Activated T-helper 1 cell treated with Interleukin-2 at 50 U/mL for 16 hours (primary cell): ENCODE data around the gene SIGLEC11.
"Not testable (repeated sequence)": the region's sequence is repeated elsewhere in the genome, so short reads cannot be mapped to it uniquely, and the experiment has no call there.

ENCODE experiments used
- DNase-seq: peaks from one replicate; pipeline ENCODE4 v3.0.0-alpha.2; 2020; ENCODE audit warnings: low read depth

Gene SIGLEC11

DNA sequence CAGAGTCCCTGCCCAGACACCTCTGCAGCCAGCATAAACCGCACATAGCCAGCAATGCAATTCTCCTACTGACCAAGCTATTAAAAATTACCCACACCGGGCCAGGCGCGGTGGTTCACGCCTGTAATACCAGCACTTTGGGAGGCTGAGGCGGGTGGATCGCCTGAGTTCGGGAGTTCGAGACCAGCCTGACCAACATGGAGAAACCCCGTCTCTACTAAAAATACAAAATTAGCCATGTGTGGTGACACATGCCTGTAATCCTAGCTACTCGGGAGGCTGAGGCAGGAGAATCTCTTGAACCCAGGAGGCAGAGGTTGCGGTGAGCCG, 36.1 kb downstream of the SIGLEC11 start:
- not testable (repeated sequence) for DNase-seq

DNA sequence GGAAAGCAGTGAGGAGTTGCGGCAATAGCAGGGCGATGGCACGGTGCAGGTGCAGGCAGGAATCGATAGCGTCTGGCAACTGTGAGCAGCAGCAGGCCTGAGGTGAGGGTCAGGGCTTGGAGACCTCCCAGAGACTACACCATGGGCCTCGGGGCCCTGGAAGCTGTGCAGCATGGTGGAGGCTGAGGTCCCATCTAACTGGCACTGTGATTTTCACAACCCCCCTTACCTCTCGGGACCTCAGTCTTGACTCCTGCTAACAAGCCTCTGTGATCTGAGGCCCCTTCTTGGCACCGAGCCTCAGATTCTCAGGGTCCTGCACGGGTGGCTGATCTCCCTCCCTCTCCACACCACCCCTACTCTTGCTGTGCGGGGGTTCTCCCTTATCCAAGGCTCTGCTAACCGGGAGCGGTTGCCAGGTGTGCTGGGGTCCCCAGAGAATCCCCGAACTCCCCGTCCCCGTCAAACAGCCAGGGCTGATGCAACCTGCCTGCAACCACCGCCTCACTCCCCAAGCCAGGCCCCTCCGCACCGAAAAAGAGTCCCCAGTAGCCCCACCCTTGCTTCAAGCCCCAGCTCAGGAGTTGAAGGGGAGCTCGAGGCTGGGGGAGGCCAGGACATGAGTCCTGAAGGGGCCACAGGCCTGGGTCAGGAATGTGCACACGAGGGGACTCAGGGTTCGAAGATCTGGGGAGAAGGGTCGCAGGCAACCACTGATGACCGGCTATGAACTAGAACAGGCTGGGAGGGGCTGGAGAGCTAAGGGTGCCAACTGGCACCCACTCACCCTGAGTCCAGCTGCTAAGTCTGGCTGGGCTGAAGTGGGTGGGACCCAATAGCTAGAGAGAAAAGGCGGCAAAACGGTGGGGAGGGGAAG, 36.7 kb downstream of the SIGLEC11 start:
- DNase-seq: no peak

DNA sequence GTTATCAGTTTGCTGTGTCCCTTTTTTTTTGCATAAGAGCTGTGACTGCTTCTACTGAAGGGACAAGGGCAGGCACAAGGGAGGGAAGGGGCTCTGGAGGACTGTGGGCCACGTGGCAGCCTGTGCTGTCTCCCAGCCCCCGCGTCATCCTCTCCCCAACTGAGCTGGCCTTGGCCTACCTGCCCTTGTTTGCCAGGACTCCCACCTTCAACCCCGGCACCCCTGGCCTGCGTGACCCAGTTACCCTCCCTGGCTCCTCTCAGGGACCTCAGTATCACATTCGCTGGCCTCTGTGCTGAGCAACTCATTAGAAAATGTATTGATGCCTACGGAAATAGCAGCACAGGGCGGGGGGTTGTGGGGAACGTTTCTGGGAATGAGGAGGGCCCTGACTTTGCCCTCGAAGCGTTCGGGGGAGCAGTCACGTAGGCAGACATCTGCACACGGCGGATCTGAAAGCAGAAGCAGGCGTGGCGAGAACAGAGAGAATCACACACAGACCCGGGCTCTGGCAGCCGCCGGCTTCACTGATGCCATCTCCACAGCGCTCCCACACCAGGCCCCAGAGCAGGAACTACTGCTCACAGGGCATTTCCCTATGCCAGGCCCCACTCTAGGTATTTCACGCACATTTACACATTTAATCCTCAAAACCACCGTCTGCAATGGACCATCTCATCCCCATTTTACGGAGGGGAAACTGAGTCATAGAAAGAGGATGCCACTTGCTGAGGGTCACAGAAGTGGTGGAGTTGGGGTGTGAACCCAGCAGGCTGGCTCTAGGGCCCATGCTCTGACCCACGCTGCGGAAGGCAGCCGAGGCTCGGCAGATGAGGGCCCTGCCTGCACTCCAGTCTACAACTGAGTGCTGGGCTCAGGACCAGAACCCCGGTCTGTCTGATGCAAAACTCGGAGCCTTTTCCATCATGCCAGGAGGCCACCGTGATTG, 37.6 kb downstream of the SIGLEC11 start:
- no peak for DNase-seq

DNA sequence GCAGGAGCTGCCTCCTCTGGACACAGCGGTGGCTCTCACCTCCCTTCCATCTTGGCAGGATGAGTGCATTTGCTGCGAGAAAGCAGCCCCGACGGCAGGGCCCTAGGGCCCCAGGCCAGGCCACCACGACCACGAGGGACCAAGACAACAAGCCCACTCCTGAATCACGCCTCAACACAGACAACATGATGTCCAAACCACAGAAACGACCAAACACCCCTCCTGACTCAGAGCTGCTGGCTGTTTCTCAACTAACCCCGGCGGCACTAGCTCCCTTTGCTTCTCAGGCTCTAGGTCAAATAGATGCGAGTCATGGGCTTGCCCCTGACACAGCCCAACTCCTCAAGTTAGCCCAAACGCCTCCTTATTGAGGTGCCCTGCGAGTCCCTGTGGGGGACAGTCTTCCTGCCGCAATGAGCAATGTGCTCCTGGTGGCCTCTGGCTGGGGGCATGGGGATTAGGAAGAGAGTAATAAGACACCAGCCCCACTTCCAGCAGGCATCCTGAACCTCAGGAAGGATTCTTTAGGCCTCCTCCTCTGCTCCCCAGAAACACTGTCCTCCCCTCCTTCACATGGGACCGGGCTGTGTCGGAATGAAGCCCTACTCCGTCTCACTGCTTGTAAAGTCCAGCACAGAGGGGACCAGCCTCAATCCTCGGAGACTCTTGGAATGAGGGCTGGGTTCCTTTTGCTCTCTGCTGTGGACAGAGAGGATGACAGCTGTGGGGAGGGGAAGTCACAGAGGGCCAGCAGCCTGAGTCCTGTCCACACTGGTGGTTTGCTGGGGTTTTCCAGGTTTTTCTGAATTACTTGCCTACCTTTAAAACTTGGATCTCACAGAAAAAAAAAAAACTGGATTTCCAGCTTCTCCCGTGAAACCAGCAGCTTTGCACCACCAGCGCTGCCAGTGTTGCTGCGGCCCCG, 38.8 kb downstream of the SIGLEC11 start:
- DNase-seq: no peak

DNA sequence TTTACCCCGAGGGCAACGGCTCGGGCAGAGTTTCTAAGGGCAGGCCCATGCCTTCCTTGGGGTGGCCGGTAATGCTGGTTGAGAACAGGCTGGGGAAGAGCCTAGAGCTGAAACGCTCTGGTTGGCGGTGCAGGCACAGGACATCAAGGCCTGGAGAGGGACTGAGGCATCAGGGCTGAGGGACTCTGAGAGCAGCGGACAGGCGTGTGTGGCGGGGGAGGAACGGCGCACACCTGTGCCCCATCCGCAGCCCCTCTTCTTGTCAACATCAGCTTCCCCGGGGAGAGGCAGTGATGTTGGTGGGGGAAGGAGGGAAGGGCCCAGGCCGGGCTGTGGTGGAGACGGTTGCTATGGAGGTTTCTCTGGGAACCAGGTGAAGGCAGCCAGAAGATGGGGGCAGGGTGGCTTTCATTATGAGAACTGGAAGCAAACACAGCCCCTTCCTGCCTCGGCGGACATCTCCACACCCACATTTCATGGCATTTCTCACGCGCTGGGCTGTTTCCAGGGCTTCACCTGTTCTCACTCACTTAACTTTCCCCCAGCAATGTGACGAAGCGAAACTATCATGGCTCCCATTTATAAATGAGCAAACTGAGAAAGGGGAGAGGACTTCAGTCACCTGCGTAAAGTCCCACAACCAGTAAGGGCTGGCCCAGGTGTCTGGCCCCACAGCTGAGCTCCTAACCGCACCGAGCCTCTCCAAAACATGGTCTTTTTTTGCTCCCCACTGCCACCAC, 40.2 kb downstream of the SIGLEC11 start:
- DNase-seq: no peak

DNA sequence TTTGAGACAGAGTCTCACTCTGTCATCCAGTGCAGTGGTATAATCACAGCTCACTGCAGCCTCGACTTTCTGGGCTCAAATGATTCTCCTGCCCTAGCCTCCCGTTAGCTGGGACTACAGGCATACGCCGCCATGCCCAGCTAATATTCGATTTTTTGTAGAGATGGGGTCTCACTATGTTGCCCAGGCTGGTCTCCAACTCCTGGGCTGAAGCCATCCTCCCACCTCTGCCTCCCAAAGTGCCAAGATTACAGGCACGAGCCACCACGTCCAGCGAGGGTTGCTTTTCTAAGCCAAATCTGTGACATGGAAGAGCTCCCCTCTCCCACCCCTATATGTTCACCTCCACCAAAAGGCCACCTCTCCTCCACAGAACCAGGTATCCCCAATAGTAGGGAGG, 42.9 kb downstream of the SIGLEC11 start:
- no peak for DNase-seq

DNA sequence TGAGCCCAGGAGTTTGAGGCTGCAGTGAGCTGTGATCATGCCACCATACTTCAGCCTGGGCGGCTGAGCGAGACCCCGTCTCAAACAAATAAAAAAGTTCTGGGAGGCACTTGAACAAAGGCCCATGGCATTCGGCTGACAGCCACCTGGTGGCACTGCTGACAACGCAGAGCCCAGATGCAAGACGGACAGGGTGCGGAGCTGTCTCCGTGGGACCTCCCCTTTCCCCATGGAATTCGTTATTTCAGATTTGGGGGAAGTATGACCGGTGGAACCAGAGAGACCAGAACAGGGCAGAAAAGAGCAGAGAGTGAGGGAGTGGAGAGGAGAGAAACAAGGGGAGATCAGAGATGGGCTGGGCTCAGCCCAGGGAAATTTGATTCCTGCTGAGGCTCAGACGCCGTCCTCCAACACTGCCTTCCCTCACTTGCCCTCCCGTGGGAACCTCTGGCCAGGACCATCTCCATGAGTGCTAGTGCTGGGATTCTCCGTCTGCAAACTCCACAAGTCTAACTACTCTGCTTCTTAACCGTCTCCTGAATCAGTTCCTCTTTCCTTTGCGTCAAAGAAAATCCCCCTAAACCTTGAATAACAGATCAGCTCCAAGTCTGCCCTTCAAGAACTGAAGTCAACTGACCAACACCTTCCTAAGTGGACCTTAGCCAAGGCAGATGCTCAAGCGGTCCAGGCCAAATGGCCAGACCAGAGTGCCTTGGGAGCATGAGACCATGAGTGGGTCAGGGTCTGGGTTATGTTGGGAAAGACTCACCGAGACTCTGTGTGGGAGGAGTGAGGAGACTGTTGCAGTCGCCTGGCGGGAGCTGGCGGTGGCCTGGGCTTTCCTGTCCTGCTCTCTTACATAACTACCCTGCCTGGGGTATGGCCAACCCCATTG, 43.9 kb downstream of the SIGLEC11 start:
- DNase-seq: no peak

DNA sequence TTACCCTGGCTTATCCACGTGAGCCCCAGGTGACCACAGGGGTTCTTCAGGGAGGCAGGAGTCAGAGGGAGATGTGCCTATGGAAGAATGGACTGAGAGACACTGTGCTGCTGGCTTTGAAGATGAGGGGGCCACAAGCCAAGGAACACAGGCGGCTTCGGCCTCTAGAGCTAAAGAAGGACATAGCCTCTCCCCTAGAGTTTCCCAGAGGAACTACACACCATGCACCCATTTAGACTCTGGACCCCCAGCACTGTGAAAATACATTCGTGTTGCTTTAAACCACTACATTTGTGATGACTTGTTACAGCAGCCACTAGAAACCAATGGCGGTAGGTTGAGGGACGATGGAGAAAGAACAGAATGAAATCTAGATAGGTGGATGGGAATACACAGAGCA, 45.7 kb downstream of the SIGLEC11 start:
- DNase-seq: no peak

DNA sequence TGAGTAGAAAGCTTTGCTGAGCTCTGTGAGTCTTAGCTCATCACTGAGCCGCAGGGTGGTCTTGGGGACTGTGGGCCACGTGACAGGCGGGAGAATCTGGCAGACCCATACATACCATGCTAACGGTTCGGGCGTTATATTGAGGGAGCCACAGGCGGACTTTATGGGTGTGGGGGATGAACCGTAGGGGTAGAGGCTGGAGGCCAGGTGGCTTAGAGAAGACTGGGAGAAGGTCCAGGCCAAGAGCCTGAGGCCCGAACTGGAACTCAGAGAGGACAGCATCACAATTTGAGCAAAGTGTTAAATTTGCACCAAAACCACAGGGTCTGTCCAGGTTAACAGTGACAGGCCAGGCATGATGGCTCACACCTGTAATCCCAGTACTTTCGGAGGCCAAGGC, 47.3 kb downstream of the SIGLEC11 start:
- DNase-seq: no peak

DNA sequence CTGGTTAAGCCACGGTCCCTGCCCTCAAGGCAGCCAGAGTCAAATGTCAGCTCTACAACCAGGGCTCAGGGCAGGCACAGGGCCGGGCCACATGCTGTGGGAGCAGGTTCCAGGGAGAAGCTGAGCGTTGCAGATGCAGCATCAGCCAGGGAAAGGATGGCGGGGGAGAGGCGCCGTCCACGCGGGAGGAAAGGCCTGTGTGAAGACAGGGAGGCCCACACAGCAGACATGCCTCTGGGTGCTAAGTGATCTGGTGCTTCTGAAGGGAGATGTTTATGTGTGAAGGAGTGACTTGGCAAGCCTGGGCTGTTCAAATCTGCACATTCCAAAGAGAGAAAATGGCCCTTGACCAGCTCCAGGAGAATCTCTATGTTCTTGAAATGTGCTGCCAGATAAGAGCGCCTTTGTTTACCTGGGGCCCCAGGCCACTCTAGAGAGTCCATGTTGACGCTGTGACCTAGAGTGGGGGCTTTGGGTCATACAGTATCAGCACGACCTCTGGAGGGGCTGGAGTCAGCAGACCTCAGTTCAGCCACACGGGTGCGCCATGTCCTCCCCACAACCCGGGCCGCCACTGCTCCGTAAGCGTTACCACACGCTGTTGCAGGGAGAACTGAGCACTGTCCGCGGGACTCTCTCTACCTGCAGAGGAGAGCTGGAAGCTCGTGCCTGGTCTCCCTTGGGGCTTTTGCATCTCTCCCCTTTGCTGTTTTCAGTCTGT, 47.8 kb downstream of the SIGLEC11 start:
- no peak for DNase-seq

DNA sequence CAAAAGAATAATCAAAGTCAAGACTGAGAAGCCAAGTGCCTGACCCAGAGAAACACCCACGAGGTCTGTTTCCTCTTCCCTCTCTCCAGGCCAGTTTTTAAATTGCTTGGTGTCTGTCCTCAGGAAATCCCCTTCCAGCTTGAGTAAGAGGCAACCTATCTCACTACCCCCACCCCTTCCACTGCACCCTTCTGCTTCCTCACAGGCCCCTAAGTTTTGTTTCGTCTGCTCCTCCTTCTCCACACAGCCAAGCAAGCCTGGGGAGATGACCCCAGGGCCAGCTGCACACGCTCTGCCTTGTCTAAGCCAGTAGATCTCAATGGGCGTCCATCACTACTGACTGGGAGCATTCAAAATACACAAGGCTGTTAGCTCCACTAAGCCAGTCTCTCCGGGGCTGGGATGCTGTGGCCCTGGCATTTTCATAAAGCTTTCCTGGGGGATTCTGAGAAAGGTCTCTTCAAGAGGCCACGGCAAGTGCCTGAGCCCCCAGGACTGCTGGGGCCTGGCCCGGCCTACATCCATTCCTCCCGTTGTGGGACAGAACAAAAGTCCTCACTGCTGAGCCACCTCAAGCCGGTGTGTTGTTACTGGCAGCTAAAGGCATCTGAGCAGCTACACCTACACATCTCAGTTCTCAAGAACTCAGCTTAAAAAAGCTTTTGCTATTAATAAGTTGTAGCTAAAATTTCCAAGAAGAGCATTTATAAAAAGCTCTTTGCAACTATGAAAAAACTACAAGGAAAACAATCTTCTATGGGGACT, 49.4 kb downstream of the SIGLEC11 start:
- DNase-seq: no peak

DNA sequence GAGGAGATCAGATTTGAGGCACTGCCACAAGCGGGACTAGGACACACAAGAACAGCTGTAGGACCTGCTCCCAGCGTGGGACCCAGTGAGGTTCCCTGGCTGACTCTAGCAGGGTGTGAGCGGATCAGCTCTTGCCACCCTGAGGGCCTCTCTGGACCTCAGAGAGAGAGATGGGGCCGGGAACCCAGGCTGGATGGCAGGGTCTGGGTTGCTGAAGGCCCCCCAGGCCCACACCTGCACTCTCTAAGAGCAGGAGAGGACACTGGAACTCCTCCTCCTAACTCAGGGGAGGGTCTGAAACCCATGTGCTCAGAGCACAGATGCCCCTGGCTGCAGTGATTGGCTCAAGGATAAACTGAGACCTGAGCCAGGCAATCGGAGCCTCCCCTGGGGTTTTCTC, 50.8 kb downstream of the SIGLEC11 start:
- no peak for DNase-seq

DNA sequence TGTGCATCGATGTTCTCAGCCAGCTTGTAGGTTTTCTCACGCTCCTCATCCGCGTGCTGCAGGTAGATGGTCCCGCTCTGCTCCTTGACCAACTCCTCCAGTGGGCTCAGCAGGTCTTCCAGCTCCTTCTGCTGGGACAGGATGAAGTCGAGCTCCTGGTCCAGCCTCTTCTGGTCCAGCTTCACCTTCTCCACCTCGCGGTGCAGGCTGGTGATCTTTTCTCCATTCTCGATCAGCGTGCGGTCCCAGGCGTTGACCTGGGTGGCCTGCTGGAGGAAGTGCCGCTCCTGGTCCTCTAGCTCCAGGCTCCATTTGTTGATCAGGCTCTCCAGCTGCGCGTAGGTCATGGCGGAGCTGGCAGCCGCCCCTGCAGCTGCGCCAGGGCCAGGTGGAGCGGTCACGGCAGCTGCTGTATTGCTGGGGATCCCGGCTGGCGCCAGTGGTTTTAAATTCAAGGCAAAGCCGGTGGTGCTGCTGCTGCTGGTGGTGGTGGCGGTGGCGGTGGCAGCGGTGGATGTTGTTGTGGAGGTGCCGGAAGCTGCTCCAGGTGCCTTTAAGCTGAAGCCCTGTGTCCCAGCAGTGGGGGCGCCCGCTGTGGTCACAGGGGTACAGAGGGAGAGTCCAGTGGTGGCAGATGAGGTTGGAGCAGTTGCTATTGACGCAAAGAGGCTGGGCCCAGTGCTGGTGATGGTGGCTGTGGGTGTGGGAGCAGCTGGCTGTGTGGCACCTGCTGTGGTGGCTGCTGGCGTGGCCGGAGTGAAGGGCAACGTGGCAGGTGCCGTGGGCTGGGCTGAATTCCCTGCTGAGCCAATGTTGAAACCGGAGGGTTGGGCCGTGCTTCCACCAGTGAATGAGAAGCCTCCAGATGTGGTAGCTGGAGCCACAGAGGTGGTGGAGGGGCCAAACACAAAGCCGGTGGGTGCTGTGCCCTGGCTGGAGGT, 52.2 kb downstream of the SIGLEC11 start:
- DNase-seq: no peak

DNA sequence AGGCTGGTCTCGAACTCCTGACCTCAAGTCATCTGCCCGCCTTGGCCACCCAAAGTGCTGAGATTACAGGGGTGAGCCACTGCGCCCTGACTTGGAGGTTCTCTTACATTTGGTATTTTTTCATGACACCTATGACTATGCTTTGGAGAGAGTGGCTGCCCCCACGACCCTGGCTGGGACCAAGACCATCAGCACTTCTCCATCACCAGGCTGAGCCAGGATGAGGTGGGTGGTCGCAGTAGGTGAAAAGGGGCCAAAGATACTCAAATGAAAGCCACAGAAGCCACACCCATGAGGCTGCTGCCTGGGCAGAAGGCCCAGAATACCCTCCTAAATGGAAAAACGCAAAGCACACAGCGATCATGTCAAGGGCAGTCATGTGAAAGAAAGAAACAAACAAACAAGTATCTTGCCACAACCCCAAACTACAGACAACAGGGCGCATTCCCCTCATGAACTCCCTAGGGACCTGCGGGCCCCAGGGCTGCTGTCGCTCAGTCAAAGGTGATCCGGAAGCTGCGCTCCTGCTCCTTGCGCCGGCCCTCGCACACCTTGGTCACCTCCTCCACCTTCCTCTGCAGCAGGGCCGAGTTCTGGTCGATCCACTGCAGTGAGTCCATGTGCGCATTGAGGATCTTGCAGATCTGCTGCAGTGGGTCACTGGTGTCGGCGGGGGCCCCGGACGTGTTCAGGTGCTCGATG, 53.1 kb downstream of the SIGLEC11 start:
- no peak for DNase-seq

DNA sequence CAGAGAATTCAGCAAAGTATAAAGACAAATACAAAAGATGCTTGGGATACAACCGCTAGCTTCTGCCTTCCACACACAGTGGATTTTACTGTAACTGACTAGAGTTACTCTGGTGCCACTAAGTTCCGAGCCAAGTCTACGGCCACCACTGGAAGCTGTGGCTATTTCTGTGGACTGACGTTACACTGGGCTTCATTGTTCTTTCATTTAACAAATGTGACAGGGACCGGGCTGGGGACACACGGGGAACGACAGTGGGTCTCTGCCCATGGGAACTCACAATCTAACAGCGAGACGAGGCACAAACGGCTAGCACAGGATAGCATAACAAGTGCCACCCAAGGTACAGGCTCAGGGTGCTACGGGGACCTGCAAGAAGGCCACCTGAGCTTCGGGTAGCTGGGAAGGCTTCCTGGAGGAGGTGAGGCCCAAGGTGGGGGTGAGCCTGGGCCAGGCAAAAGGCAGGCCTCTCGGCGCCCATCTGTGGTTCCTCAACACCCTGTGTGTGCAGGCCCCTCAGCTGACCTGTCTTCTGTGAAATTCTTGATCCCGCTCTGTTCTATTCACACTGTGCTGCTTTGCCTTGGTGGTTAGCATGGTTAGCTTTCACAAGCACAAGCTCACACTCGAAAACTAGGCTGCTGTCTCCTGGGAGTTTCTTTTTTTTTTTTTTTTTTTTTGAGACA, 54.0 kb downstream of the SIGLEC11 start:
- no peak for DNase-seq

DNA sequence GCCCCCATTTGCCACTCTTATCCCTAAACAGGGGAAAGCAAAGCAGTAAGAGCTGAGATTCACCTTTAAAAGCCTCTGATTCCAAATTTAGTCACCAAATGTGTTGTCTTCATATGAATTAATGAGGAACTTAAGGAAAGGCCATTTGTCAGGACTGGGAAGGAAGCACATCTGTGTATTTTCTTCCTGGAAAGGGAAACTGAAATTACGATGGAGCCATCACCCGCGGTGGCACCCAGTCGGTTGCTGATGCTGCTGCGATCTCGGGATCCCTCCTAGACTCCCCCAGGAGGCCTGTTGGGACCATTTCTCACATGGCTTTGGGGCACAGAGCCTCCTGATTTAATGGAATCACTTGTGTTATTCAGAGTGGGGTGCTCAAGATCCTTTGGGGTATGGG, 56.8 kb downstream of the SIGLEC11 start:
- DNase-seq: no peak
